ENCODE data around the gene CPN1.

CPN1 gene

DNA sequence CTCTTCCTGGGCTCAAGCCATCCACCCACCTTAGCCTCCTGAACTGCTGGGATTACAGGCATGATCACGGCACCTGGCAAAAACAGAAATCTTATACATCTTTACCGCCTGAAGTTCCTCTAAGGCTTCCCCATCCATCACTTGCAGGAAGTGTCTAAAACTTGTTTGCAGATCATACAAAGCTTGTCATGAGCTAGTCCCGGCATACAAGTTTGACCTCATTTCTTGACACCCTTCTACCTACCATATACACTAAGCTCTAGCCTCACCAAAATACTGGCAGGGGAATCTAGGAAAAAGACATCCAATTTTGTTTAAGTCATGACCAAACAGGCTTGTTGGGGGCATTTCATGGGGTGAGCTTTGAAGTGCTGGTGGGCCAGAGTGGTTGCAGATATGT is 86.4 kb downstream of the CPN1 start:
- DNase-seq, result no peak

DNA sequence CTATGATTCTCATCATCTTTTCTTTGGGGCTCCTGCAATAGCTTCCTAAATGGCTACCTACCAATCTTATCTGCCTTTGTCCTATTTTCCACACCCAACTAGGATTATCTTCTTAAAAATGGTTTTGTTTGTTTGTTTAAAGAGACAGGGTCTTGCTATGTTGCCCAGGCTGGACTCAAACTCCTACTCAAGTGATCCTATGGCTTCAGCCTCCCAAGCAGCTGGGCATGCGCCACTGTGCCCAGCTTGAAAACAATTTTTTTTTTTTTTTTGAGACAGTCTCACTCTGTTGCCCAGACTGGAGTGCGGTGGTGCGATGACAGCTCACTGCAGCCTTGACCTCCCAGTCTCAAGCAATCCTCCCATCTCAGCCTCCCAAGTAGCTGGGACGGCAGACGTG is 86.9 kb downstream of the CPN1 start:
- no peak for DNase-seq

- DNase-seq, result peak; percentile 94
Observed at GRCh38 chr10:99993701-99994689, 87.7 kb downstream of the CPN1 start.

All from hematopoietic multipotent progenitor cell treated with erythropoietin and hydrocortisone succinate and interleukin-3 and kit ligand, for 6 days (in vitro differentiated cells).